Erythroblast (primary cell): Measurements from ENCODE around the gene SMARCA5.
"Not testable (repeated sequence)": the region's sequence is repeated elsewhere in the genome, so short reads cannot be mapped to it uniquely, and the experiment has no call there.

ENCODE experiments used
- DNase-seq, 2 experiments: peaks; one replicate each; lab custom pipeline; 2025; lab: John Stamatoyannopoulos, UW
- GATA1 ChIP-seq: IDR thresholded peaks from 2 replicates; pipeline ENCODE4 v1.6.1; 2011; ENCODE audit warnings: low read depth, mild to moderate bottlenecking, control low read depth, low read length, moderate library complexity
- POLR2A ChIP-seq: IDR thresholded peaks from 2 replicates; pipeline ENCODE4 v1.6.1; 2011; ENCODE audit warnings: mild to moderate bottlenecking, low read length

The SMARCA5 gene

GRCh38 chr4:143512978-143513313, 556 bp upstream of the SMARCA5 start:
- no peak for TF ChIP-seq POLR2A
- peak in 1 of 2 experiments; percentile 93 for DNase-seq

- TF ChIP-seq POLR2A (no peak), GATA1 (no peak)
- DNase-seq: no peak
These were observed 630 bp downstream of the SMARCA5 start for GRCh38 chr4:143514169-143514495.

- DNase-seq: peak; percentile 85 to 90
These were observed 995 bp downstream of the SMARCA5 start for GRCh38 chr4:143514497-143514896.

GRCh38 chr4:143514901-143515300, 1.4 kb downstream of the SMARCA5 start:
- no peak for DNase-seq
- TF ChIP-seq POLR2A (no peak), GATA1 (no peak)

More at GRCh38 chr4:143514497-143514896, 995 bp downstream of the SMARCA5 start:
- TF ChIP-seq GATA1 (no peak), POLR2A (no peak)

GRCh38 chr4:143515905-143516304, 2.4 kb downstream of the SMARCA5 start:
- DNase-seq: no peak
- TF ChIP-seq POLR2A (no peak), GATA1 (no peak)

GRCh38 chr4:143517764-143518163, 4.3 kb downstream of the SMARCA5 start:
- no peak for TF ChIP-seq GATA1
- no peak for TF ChIP-seq POLR2A
- DNase-seq: no peak

GRCh38 chr4:143524211-143524610, 10.7 kb downstream of the SMARCA5 start:
- no peak for TF ChIP-seq POLR2A
- TF ChIP-seq GATA1: no peak

GRCh38 chr4:143528046-143528445, 14.5 kb downstream of the SMARCA5 start:
- not testable (repeated sequence) for DNase-seq

More at GRCh38 chr4:143524211-143524610, 10.7 kb downstream of the SMARCA5 start:
- no peak for DNase-seq

GRCh38 chr4:143531380-143531779, 17.9 kb downstream of the SMARCA5 start:
- DNase-seq: peak; percentile 32 to 57
- TF ChIP-seq POLR2A (no peak), GATA1 (no peak)

GRCh38 chr4:143531788-143532491, 18.4 kb downstream of the SMARCA5 start:
- TF ChIP-seq GATA1 (no peak), POLR2A (no peak)
- DNase-seq: no peak

GRCh38 chr4:143538979-143539669, 25.6 kb downstream of the SMARCA5 start:
- no peak for DNase-seq
- no peak for TF ChIP-seq GATA1
- TF ChIP-seq POLR2A: no peak

GRCh38 chr4:143539670-143540023, 26.1 kb downstream of the SMARCA5 start:
- no peak for DNase-seq
- TF ChIP-seq POLR2A (no peak), GATA1 (no peak)

- DNase-seq: no peak
- TF ChIP-seq GATA1: no peak
These were observed 36.4 kb downstream of the SMARCA5 start for GRCh38 chr4:143549928-143550327.

GRCh38 chr4:143554728-143555597, 41.5 kb downstream of the SMARCA5 start:
- no peak for DNase-seq
- TF ChIP-seq GATA1 (no peak), POLR2A (no peak)
